ENCODE results near the gene ZBTB7A.

The ZBTB7A gene

GRCh38 chr19:4094291-4094690, 27.6 kb upstream of the ZBTB7A start:
- DNase-seq (ENCODE audit: low spot score), result no peak

GRCh38 chr19:4093643-4094175, 27.0 kb upstream of the ZBTB7A start:
- DNase-seq (ENCODE audit: low spot score), result no peak

- DNase-seq (ENCODE audit: low spot score), result no peak
Observed at GRCh38 chr19:4090356-4091220, 23.9 kb upstream of the ZBTB7A start.

- no peak for DNase-seq (ENCODE audit: low spot score)
Observed at GRCh38 chr19:4089946-4090345, 23.2 kb upstream of the ZBTB7A start.

GRCh38 chr19:4089400-4089908, 22.8 kb upstream of the ZBTB7A start:
- peak; percentile 56 for DNase-seq (ENCODE audit: low spot score)

- peak; percentile 39 for DNase-seq (ENCODE audit: low spot score)
Observed at GRCh38 chr19:4088975-4089374, 22.3 kb upstream of the ZBTB7A start.

- no peak for DNase-seq (ENCODE audit: low spot score)
Observed at GRCh38 chr19:4087787-4088679, 21.3 kb upstream of the ZBTB7A start.

- no peak for DNase-seq (ENCODE audit: low spot score)
Observed at GRCh38 chr19:4086411-4086867, 19.7 kb upstream of the ZBTB7A start.

- DNase-seq (ENCODE audit: low spot score), result no peak
Observed at GRCh38 chr19:4084547-4084877, 17.8 kb upstream of the ZBTB7A start.

- DNase-seq (ENCODE audit: low spot score), result no peak
Observed at GRCh38 chr19:4083677-4084546, 17.2 kb upstream of the ZBTB7A start.

GRCh38 chr19:4082172-4082571, 15.5 kb upstream of the ZBTB7A start:
- DNase-seq (ENCODE audit: low spot score), result no peak

- peak; percentile 65 for DNase-seq (ENCODE audit: low spot score)
Observed at GRCh38 chr19:4081441-4082129, 14.9 kb upstream of the ZBTB7A start.

- DNase-seq (ENCODE audit: low spot score), result no peak
Observed at GRCh38 chr19:4080473-4080872, 13.8 kb upstream of the ZBTB7A start.

- DNase-seq (ENCODE audit: low spot score), result peak; percentile 47
Observed at GRCh38 chr19:4077800-4078684, 11.3 kb upstream of the ZBTB7A start.

GRCh38 chr19:4077007-4077374, 10.3 kb upstream of the ZBTB7A start:
- DNase-seq (ENCODE audit: low spot score), result no peak

- no peak for DNase-seq (ENCODE audit: low spot score)
Observed at GRCh38 chr19:4075373-4075772, 8.7 kb upstream of the ZBTB7A start.

GRCh38 chr19:4071610-4072009, 4.9 kb upstream of the ZBTB7A start:
- no peak for DNase-seq (ENCODE audit: low spot score)

- DNase-seq (ENCODE audit: low spot score), result no peak
Observed at GRCh38 chr19:4069331-4069959, 2.7 kb upstream of the ZBTB7A start.
